PC-9 (cell line): Measurements from ENCODE around the gene HK2. TPM values are rescaled to one million over a fixed set of nuclear protein-coding genes. Genes with fewer than 3 reads are reported as not detected.

Experiments
- BruUV-seq: library from RNA; stranded (reverse); fragments of 400-500 nt; replicated peaks from 2 replicates; lab custom pipeline; 2021; lab: Mats Ljungman, UMichigan
- CTCF ChIA-PET: fragments of 300-600 bp; sonication (Branson Sonifier 250); formaldehyde crosslinking; loops from one replicate; lab custom pipeline; 2022; ENCODE audit warnings: antibody characterized with exemption; lab: Charles Lee
- POLR2A ChIA-PET: fragments of 300-600 bp; sonication (Branson Sonifier 250); formaldehyde crosslinking; loops from one replicate; lab custom pipeline; 2022; ENCODE audit warnings: antibody characterized with exemption; ENCODE audit not compliant: unreplicated experiment; lab: Charles Lee
- DNase-seq, 2 experiments: peaks; one replicate each; pipeline versions ENCODE4 v3.0.0 to v3.0.0-alpha.2; 2015 to 2022; ENCODE audit warnings: mixed read lengths in 1 of 2
- H2AFZ ChIP-seq: fragments of 200-600 bp; sonication (generic); 2 replicates; pipeline ENCODE4 v1.8.1; 2017; ENCODE audit warnings: antibody characterized with exemption
- H3F3A ChIP-seq: fragments of 200-600 bp; sonication (generic); 2 replicates; pipeline ENCODE4 v1.8.1; 2017; ENCODE audit warnings: antibody characterized with exemption, mild to moderate bottlenecking, low read depth; ENCODE audit not compliant: insufficient read depth
- H3K27ac ChIP-seq: fragments of 200-600 bp; sonication (generic); 2 replicates; pipeline ENCODE4 v1.6.1; 2016; ENCODE audit warnings: mixed run types
- H3K27me3 ChIP-seq: fragments of 200-600 bp; sonication (generic); 2 replicates; pipeline ENCODE4 v1.6.1; 2016; ENCODE audit warnings: low read depth, mixed run types; ENCODE audit not compliant: insufficient read depth
- H3K36me3 ChIP-seq: fragments of 200-600 bp; sonication (generic); 2 replicates; pipeline ENCODE4 v1.6.1; 2016; ENCODE audit warnings: low read depth, mixed run types
- H3K4me1 ChIP-seq: fragments of 200-600 bp; sonication (generic); replicated peaks from 2 replicates; pipeline ENCODE4 v1.6.1; 2016; ENCODE audit warnings: mixed run types; ENCODE audit not compliant: insufficient read depth
- H3K4me2 ChIP-seq: fragments of 200-600 bp; sonication (generic); 2 replicates; pipeline ENCODE4 v1.6.1; 2017; ENCODE audit warnings: mixed run types
- H3K4me3 ChIP-seq: fragments of 200-600 bp; sonication (generic); 2 replicates; pipeline ENCODE4 v1.6.1; 2016; ENCODE audit warnings: mixed run types
- H3K79me2 ChIP-seq: fragments of 200-600 bp; sonication (generic); 2 replicates; pipeline ENCODE4 v1.6.1; 2017; ENCODE audit warnings: low read depth, mixed run types
- H3K9me2 ChIP-seq: fragments of 200-600 bp; sonication (generic); 2 replicates; pipeline ENCODE4 v1.8.1; 2017; ENCODE audit warnings: mild to moderate bottlenecking; ENCODE audit not compliant: insufficient read depth
- H3K9me3 ChIP-seq: fragments of 200-600 bp; sonication (generic); 2 replicates; pipeline ENCODE4 v1.8.1; 2016; ENCODE audit warnings: low read depth; ENCODE audit not compliant: insufficient read depth
- H4K20me1 ChIP-seq: fragments of 200-600 bp; sonication (generic); 2 replicates; pipeline ENCODE4 v1.8.1; 2017; ENCODE audit not compliant: insufficient read depth
- EZH2 ChIP-seq: fragments of 200-600 bp; sonication (generic); IDR thresholded peaks from 2 replicates; pipeline ENCODE4 v1.8.0; 2017; ENCODE audit warnings: antibody characterized with exemption, low read depth
- intact Hi-C: fragments of 100-400 bp; cut with micrococcal nuclease; formaldehyde crosslinking; loops from one replicate; pipeline ENCODE4 v1.10.0; 2022; ENCODE audit not compliant: unreplicated experiment
- total RNA-seq: library from RNA; stranded (reverse); gene quantifications from 2 replicates; pipeline ENCODE4 v1.2.3, GENCODE V29; 2021
- TF ChIP-seq, protein P1 (sequence below): fragments of 200-600 bp; sonication (generic); conservative IDR thresholded peaks from 2 replicates; pipeline ENCODE4 v1.6.1; 2017; ENCODE audit warnings: mixed run types, antibody characterized with exemption, mild to moderate bottlenecking, moderate library complexity

Gene HK2
- total RNA-seq, 1 experiment from 2014 or later = 7.8 TPM

DNA sequence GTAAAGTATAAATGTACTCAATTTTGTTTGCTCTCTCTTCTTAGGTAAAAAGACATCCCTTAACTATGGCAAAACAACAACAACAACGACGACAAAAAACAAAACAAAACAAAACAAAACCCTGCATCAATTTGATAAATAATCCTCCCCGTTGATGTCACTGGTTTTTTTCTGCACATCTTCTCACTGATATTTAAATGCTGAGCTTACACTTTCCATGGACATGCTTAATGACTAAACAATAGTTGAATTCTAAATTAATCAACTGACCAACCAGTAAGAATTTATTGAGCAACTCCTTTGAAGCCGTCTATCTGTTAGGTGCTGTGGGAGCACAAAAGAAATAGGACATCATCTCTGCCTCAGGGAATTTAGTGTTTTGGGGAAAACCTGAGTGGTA lies 104.3 kb downstream of the HK2 start:
- Histone ChIP-seq H3F3A (no peaks in the 10 kb centered on the region), H3K4me2 (no peak overlapping the region), H3K79me2 (no peaks in the 10 kb centered on the region), H3K36me3 (no peaks in the 10 kb centered on the region), H3K4me3 (no peak overlapping the region), H3K27me3 (no peaks in the 10 kb centered on the region), H3K9me2 (no peaks in the 10 kb centered on the region), H3K9me3 (no peaks in the 10 kb centered on the region), H2AFZ (no peak overlapping the region), H4K20me1 (no peaks in the 10 kb centered on the region), H3K4me1 (no peaks in the 10 kb centered on the region), H3K27ac (no peak overlapping the region)
- no peak for TF ChIP-seq EZH2
- TF ChIP-seq, protein P1, sequence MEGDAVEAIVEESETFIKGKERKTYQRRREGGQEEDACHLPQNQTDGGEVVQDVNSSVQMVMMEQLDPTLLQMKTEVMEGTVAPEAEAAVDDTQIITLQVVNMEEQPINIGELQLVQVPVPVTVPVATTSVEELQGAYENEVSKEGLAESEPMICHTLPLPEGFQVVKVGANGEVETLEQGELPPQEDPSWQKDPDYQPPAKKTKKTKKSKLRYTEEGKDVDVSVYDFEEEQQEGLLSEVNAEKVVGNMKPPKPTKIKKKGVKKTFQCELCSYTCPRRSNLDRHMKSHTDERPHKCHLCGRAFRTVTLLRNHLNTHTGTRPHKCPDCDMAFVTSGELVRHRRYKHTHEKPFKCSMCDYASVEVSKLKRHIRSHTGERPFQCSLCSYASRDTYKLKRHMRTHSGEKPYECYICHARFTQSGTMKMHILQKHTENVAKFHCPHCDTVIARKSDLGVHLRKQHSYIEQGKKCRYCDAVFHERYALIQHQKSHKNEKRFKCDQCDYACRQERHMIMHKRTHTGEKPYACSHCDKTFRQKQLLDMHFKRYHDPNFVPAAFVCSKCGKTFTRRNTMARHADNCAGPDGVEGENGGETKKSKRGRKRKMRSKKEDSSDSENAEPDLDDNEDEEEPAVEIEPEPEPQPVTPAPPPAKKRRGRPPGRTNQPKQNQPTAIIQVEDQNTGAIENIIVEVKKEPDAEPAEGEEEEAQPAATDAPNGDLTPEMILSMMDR = no peak
- BruUV-seq = no TSS peak
- DNase-seq = no peak
- intact Hi-C loops = no loop called here
- POLR2A ChIA-PET = no interaction called here
- CTCF ChIA-PET = no interaction called here

DNA sequence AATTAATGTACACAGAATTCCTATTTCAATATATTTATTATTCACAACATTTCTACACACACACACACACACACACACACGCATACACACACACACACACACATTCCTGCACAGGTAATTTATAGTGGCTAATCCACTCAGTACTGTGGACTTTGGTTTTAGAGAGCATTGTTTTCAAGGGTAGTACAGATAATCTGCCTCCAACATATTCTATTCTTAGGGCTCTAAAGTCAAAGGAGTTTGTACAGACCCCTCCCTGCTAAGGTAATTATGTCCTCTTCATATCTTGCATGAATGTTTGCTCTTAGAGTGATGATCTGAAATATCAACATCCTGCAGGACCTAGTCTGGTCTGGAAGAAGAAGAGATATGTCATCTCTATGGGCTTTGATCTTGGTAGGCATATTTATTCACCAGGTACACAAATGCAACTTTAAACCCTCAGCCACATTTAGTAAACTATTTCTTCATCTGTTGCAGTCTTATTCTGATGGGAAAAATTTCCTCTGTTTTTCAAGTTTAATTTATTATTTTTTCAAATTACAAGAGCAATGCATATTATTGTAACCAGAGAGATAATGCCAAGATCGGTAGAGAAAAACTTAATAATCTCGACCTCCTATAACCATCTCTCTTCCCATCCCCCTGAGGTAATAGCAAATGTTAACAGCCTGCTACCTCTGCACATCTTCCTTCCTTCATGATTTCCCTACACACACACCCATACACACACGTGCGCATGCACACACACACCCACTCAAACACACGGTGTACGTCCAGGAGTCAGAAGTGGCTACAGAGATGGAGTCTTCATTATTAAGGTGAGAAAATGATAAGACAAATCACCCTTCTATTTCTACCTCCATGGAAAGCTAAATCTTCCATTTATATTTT lies 106.2 kb downstream of the HK2 start:
- ChIA-PET CTCF (no interaction called here), POLR2A (interaction anchor here (0.7 kb wide), 1 partner anchor 488 kb away, joined by 12 read pairs; no protein-coding TSS in a partner anchor)
- Histone ChIP-seq H3K4me2 (no peak overlapping the region), H3K36me3 (no peaks in the 10 kb centered on the region), H3K27me3 (no peaks in the 10 kb centered on the region), H3K4me3 (no peak overlapping the region), H3K4me1 (no peaks in the 10 kb centered on the region), H4K20me1 (no peaks in the 10 kb centered on the region), H3K9me3 (no peaks in the 10 kb centered on the region), H2AFZ (no peak overlapping the region), H3F3A (no peaks in the 10 kb centered on the region), H3K27ac (no peak overlapping the region), H3K9me2 (no peaks in the 10 kb centered on the region), H3K79me2 (no peaks in the 10 kb centered on the region)
- TF ChIP-seq EZH2 = no peak
- TF ChIP-seq, protein P1 = no peak
- no TSS peak for BruUV-seq
- intact Hi-C loops = no loop called here
- DNase-seq = no peak

DNA sequence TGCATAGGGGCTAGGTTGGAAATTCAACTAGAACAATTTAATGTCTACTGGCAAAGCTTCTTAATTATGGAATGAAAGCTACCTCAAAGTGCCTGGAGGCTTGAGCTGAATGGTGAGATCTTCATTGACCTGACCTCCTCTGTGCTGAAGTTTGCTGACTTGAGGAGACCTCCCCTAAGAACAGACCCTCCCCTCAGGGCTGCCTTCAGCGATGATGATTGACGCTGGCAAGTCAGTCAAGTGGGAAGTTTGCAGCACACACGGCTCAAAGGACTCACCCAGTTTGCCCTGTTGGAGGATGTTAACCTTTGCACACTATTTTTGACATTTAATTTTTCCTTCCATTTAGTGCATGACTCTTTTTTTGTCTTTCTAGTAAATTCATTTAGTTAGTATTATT lies 107.4 kb downstream of the HK2 start:
- Histone ChIP-seq H3K9me2 (no peaks in the 10 kb centered on the region), H3F3A (no peaks in the 10 kb centered on the region), H4K20me1 (no peaks in the 10 kb centered on the region), H3K79me2 (no peaks in the 10 kb centered on the region), H3K4me2 (no peak overlapping the region), H3K4me1 (no peaks in the 10 kb centered on the region), H3K4me3 (no peak overlapping the region), H3K9me3 (no peaks in the 10 kb centered on the region), H3K36me3 (no peaks in the 10 kb centered on the region), H3K27ac (no peak overlapping the region), H3K27me3 (no peaks in the 10 kb centered on the region), H2AFZ (no peak overlapping the region)
- no peak for DNase-seq
- TF ChIP-seq EZH2 = no peak
- TF ChIP-seq, protein P1 = no peak
- BruUV-seq = no TSS peak
- intact Hi-C loops = no loop called here
- ChIA-PET POLR2A (no interaction called here), CTCF (no interaction called here)
